ENCODE results near the gene TCN2.
"Not testable (repeated sequence)": the region's sequence is repeated elsewhere in the genome, so short reads cannot be mapped to it uniquely, and the experiment has no call there.

- not testable (repeated sequence) for TF ChIP-seq RAD21 (IDR thresholded peaks at IDR 0.05); CTCF (IDR thresholded peaks at IDR 0.05; ENCODE audit: low read depth, low read length, missing input control); YY1 (IDR thresholded peaks at IDR 0.05)
- TF ChIP-seq, protein P1, sequence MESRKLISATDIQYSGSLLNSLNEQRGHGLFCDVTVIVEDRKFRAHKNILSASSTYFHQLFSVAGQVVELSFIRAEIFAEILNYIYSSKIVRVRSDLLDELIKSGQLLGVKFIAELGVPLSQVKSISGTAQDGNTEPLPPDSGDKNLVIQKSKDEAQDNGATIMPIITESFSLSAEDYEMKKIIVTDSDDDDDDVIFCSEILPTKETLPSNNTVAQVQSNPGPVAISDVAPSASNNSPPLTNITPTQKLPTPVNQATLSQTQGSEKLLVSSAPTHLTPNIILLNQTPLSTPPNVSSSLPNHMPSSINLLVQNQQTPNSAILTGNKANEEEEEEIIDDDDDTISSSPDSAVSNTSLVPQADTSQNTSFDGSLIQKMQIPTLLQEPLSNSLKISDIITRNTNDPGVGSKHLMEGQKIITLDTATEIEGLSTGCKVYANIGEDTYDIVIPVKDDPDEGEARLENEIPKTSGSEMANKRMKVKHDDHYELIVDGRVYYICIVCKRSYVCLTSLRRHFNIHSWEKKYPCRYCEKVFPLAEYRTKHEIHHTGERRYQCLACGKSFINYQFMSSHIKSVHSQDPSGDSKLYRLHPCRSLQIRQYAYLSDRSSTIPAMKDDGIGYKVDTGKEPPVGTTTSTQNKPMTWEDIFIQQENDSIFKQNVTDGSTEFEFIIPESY (IDR thresholded peaks at IDR 0.05), result not testable (repeated sequence)
Measured at GRCh38 chr22:30567277-30567676, 39.7 kb upstream of the TCN2 start.

Measured in liver (tissue), 3 donors.